Activated CD8-positive, alpha-beta T cell treated with anti-CD3 and anti-CD28 coated beads for 36 hours (primary cell): ENCODE results near the gene TYK2. TPM values are rescaled to one million over a fixed set of nuclear protein-coding genes. Genes with fewer than 3 reads are reported as not detected.
A peak's percentile ranks its signal among the peaks of the same experiment; 100 is the strongest.

Experiments
- ATAC-seq: fragments of 200-7000 bp; cut with Tn5 transposase; one replicate; pipeline ENCODE4 v1.10.0; 2021; ENCODE audit warnings: mild to moderate bottlenecking, moderate library complexity
- CTCF ChIA-PET: fragments of 350-600 bp; sonication (Branson Sonifier 250); formaldehyde crosslinking; loops from one replicate; lab custom pipeline; 2021; ENCODE audit warnings: antibody characterized with exemption; lab: Charles Lee
- POLR2A ChIA-PET: fragments of 350-600 bp; sonication (Branson Sonifier 250); formaldehyde crosslinking; loops from one replicate; lab custom pipeline; 2021; ENCODE audit warnings: antibody characterized with exemption; lab: Charles Lee
- DNase-seq: peaks from one replicate; pipeline ENCODE4 v3.0.0-alpha.2; 2020
- H3K27ac Mint-ChIP-seq: one replicate; pipeline ENCODE4 v1.8.0; 2021; ENCODE audit warnings: mild to moderate bottlenecking, mixed read lengths
- H3K27me3 Mint-ChIP-seq: one replicate; pipeline ENCODE4 v1.8.0; 2021; ENCODE audit warnings: mixed read lengths
- H3K36me3 Mint-ChIP-seq: one replicate; pipeline ENCODE4 v1.8.0; 2021; ENCODE audit warnings: low read depth, mixed read lengths
- H3K4me1 Mint-ChIP-seq: one replicate; pipeline ENCODE4 v1.8.0; 2021; ENCODE audit warnings: low read depth, mixed read lengths
- H3K4me3 Mint-ChIP-seq: one replicate; pipeline ENCODE4 v1.8.0; 2021; ENCODE audit warnings: mild to moderate bottlenecking, moderate library complexity, mixed read lengths
- H3K9me3 Mint-ChIP-seq: one replicate; pipeline ENCODE4 v1.8.0; 2021; ENCODE audit warnings: mixed read lengths
- intact Hi-C: fragments of 100-400 bp; cut with micrococcal nuclease; formaldehyde crosslinking; loops from one replicate; pipeline ENCODE4 v1.10.0; 2022
- total RNA-seq, 2 experiments: library from RNA; stranded (reverse); gene quantifications; one replicate each; pipeline ENCODE4 v1.2.3, GENCODE V29; 2021
- TF ChIP-seq, protein P1 (sequence below): fragments of 200-600 bp; IDR thresholded peaks from one replicate; pipeline ENCODE4 v1.8.0; 2022; ENCODE audit warnings: antibody characterized with exemption, mild to moderate bottlenecking

Gene TYK2
- total RNA-seq, 2 experiments from 2014 or later = 143 TPM

- Mint-ChIP-seq H3K4me3 (no peak overlapping the region), H3K4me1 (peaks cover 16% of the 10 kb centered on the region), H3K9me3 (no peaks in the 10 kb centered on the region), H3K27ac (no peak overlapping the region), H3K36me3 (peaks cover 34% of the 10 kb centered on the region), H3K27me3 (no peaks in the 10 kb centered on the region)
- CTCF ChIA-PET = no interaction called here
- TF ChIP-seq, protein P1, sequence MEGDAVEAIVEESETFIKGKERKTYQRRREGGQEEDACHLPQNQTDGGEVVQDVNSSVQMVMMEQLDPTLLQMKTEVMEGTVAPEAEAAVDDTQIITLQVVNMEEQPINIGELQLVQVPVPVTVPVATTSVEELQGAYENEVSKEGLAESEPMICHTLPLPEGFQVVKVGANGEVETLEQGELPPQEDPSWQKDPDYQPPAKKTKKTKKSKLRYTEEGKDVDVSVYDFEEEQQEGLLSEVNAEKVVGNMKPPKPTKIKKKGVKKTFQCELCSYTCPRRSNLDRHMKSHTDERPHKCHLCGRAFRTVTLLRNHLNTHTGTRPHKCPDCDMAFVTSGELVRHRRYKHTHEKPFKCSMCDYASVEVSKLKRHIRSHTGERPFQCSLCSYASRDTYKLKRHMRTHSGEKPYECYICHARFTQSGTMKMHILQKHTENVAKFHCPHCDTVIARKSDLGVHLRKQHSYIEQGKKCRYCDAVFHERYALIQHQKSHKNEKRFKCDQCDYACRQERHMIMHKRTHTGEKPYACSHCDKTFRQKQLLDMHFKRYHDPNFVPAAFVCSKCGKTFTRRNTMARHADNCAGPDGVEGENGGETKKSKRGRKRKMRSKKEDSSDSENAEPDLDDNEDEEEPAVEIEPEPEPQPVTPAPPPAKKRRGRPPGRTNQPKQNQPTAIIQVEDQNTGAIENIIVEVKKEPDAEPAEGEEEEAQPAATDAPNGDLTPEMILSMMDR = no peak
- DNase-seq (no peak), ATAC-seq (no peak)
- POLR2A ChIA-PET = interaction anchor here (0.7 to 5.8 kb wide), 5 partner anchors 11 to 29 kb away, joined by 3 to 25 read pairs (median 6); partner anchors contain the start of gene RAVER1
- intact Hi-C loops = no loop called here
These were observed 62.4 kb downstream of the TYK2 start for GRCh38 chr19:10317857-10318462.

- peaks cover 16% of the 10 kb centered on the region for H3K4me1 Mint-ChIP-seq
- H3K27me3 Mint-ChIP-seq = no peaks in the 10 kb centered on the region
- ChIA-PET POLR2A (interaction anchor here (0.8 to 5.8 kb wide), 4 partner anchors 13 to 28 kb away, joined by 7 to 25 read pairs (median 9); partner anchors contain the start of genes ICAM5 and RAVER1), CTCF (no interaction called here)
- H3K27ac Mint-ChIP-seq = peak overlapping the region; percentile 49
- no peak for DNase-seq
- peaks cover 32% of the 10 kb centered on the region for H3K36me3 Mint-ChIP-seq
- intact Hi-C loops = no loop called here
- TF ChIP-seq, protein P1 = no peak
- no peak overlapping the region for H3K4me3 Mint-ChIP-seq
- no peaks in the 10 kb centered on the region for H3K9me3 Mint-ChIP-seq
- ATAC-seq = no peak
These were observed 63.1 kb downstream of the TYK2 start for GRCh38 chr19:10317045-10317856.

DNA sequence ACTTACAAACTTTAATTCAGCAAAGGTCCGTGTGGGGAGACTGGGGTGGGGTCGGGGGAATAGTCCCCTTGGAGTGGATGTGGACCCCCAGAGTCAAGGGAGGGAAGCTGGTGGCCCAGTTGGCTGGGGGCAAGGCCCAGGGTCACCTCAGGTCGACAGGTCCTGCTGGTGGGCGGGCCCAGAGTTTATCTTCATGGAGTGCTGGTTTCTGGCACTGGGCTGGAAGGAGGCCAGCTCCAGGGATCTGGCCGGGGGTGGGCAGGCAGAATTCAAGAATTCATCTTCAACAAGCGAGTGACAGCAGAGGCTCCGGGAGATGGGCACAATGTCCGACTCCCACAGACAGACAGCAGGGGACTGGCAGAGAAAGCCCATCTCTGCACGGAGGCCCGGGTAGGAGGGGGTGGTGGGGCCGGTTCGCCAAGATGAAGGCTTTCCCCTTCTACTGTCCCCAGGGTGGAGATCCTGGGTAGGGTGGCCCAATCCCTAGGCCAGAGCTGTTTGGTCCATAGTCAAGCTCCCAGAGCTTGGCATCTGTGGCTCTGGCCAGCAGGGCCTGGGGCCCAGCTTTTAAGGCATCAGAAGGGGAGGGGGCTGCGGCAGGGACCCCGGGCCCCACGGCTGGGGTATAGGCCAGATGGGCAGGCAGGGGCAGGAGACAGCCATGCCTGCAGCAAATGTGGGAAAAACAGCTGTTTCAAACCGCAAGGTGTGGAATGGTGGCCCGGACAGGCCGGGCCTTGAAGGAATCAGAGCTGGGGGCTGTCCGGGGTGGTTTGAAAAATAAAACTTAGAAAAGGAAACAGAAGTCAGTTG lies 63.9 kb downstream of the TYK2 start:
- Mint-ChIP-seq H3K4me3 (peak overlapping the region; percentile 93), H3K27me3 (no peaks in the 10 kb centered on the region), H3K27ac (peak overlapping the region; percentile 77), H3K36me3 (peaks cover 28% of the 10 kb centered on the region), H3K9me3 (no peaks in the 10 kb centered on the region), H3K4me1 (peaks cover 16% of the 10 kb centered on the region)
- POLR2A ChIA-PET = interaction anchor here (0.5 to 5.8 kb wide), 5 partner anchors 8 to 27 kb away, joined by 3 to 25 read pairs (median 8); partner anchors contain the start of genes ICAM5 and RAVER1
- ATAC-seq = peak; percentile 10
- TF ChIP-seq, protein P1 = no peak
- no peak for DNase-seq
- CTCF ChIA-PET = no interaction called here
- intact Hi-C loops = no loop called here

GRCh38 chr19:10315335-10316214 lies 64.8 kb downstream of the TYK2 start, which contains the start of gene FDX2:
Gene FDX2 (minus strand): TSS chr19:10316015. CDS start chr19:10315996, 19 bp downstream.
- intact Hi-C loops = no loop called here
- POLR2A ChIA-PET = interaction anchor here (0.7 to 5.8 kb wide), 9 partner anchors 9 to 44 kb away, joined by 3 to 25 read pairs (median 3); partner anchors contain the start of genes ICAM5 and RAVER1
- Mint-ChIP-seq H3K27me3 (no peaks in the 10 kb centered on the region), H3K4me1 (peaks cover 16% of the 10 kb centered on the region), H3K4me3 (peak within 1 kb of the TSS; percentile 93), H3K36me3 (peaks cover 28% of the 10 kb centered on the region), H3K27ac (peak within 1 kb of the TSS; percentile 77), H3K9me3 (no peaks in the 10 kb centered on the region)
- ATAC-seq (peak; percentile 93), DNase-seq (peak; percentile 95)
- TF ChIP-seq, protein P1 = no peak
- CTCF ChIA-PET = interaction anchor here (0.7 to 1.8 kb wide), 4 partner anchors 43 to 73 kb away, joined by 3 to 8 read pairs (median 6); partner anchors contain the start of gene ICAM1
